Ovary (tissue), 9 donors: ENCODE results near the gene SGK1. TPM values are rescaled to one million over a fixed set of nuclear protein-coding genes. Genes with fewer than 3 reads are reported as not detected.
"Not testable (repeated sequence)": the region's sequence is repeated elsewhere in the genome, so short reads cannot be mapped to it uniquely, and the experiment has no call there.

ENCODE experiments used
- DNase-seq, 5 donors: peaks; one replicate each; pipeline ENCODE4 v3.0.0-alpha.2; 2019 to 2020
- H3K27ac ChIP-seq, 2 donors: fragments of 200-600 bp; one replicate each; pipeline versions ENCODE4 v1.5.1 to v1.8.0; 2019 to 2022
- H3K27me3 ChIP-seq: fragments of 200-600 bp; one replicate; pipeline ENCODE4 v1.8.0; 2022
- H3K36me3 ChIP-seq: fragments of 200-600 bp; sonication (generic); one replicate; pipeline ENCODE4 v1.5.1; 2019
- H3K4me1 ChIP-seq: one replicate; pipeline ENCODE4 v1.8.1; 2013; ENCODE audit warnings: mild to moderate bottlenecking, moderate library complexity; ENCODE audit not compliant: insufficient read depth
- H3K4me3 ChIP-seq: fragments of 200-600 bp; sonication (generic); one replicate; pipeline ENCODE4 v1.5.1; 2017
- H3K9me3 ChIP-seq, 2 donors: fragments of 200-600 bp in 1 of 2; sonication (generic) in 1 of 2; one replicate each; pipeline versions ENCODE4 v1.5.1 to v1.8.1; 2013 to 2019; ENCODE audit warnings: mild to moderate bottlenecking in 1 of 2, moderate library complexity in 1 of 2
- EP300 ChIP-seq: sonication (generic); formaldehyde crosslinking; IDR thresholded peaks from one replicate; pipeline ENCODE4 v1.6.1; 2017; ENCODE audit warnings: antibody characterized with exemption
- POLR2A ChIP-seq: fragments of 450-650 bp; IDR thresholded peaks from one replicate; pipeline ENCODE4 v1.6.1; 2017; ENCODE audit warnings: antibody characterized with exemption, mild to moderate bottlenecking, moderate library complexity
- WGBS, 3 donors: extraction: QIAGEN DNeasy Blood & Tissue Kit in 1 of 3; methylation state at CpG; one replicate each; pipeline versions ENCODE4 v1.1.5 to v1.1.7; 2013 to 2017; 5-methylcytosine and 5-hydroxymethylcytosine counted together
- intact Hi-C, 4 donors: fragments of 100-400 bp; cut with DNase I; formaldehyde crosslinking; loops; one replicate each; pipeline versions ENCODE4 v1.11.0 to v1.15.1; 2022 to 2023
- polyA plus RNA-seq, 2 donors: library from polyadenylated mRNA; stranded (reverse); fragments of 200-250 nt in 1 of 2; fragments of 350-450 nt in 1 of 2; fragmentation: Illumina TruSeq in 1 of 2; extraction: RNeasy Lipid Tissue Mini Kit (QIAGEN cat#74804) in 1 of 2; gene quantifications; one replicate each; pipeline ENCODE4 v1.2.3, GENCODE V29; 2013 to 2014
- total RNA-seq, 7 donors: library from RNA; depleted of rRNA in 2 of 7; stranded (reverse); fragments of >200 nt in 2 of 7; fragmentation: NEBNext Ultra II Directional in 3 of 7; extraction: Animal tissue kit (Norgen Biotek cat#: 25700) in 3 of 7; gene quantifications; one replicate each; pipeline versions ENCODE4 v1.1.0 to v1.2.4, GENCODE V29; 2016 to 2023
- TF ChIP-seq, protein P1 (sequence below), 3 donors: fragments of 450-650 bp in 2 of 3; fragments of 200-600 bp in 1 of 3; IDR thresholded peaks; one replicate each; pipeline versions ENCODE4 v1.5.1 to v1.8.0; 2016 to 2022; ENCODE audit warnings: antibody characterized with exemption in 3 of 3, mild to moderate bottlenecking in 1 of 3
- donor health status: DM: no; HTN: no; CAD: no; lungs with moderate emphysema.
- donor health status: DM: no; HTN: no; CAD: no.
- donor health status: Bipolar disorder and iron deficiency.
- donor health status: DM: yes; HTN: yes; CAD: no.
- donor health status: DM: no; HTN: no; CAD: no.
- donor health status: DM: yes; HTN: yes; CAD: no.

SGK1 gene
- total and polyA plus RNA-seq, 9 donors = 124 to 610 (median 174) TPM

DNA sequence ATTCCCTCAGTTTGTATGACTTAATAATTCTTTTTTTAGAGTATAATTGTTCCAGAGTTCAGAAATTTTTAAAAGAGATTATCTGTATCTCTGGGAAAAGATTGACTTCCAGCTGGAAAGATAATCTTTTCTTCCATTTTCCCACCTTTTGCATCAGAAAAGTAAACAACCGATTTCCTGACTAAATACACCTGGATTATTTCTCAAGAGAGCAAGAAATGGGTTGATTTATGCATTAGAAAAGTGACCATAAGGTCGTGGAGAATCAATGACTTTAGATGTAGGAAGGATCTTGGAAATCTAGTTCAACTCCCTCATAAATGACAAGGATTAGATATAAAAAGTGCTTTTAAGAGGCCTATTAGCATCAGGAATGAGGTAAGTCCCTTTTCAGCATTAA, 79.9 kb downstream of the SGK1 start:
- Histone ChIP-seq H3K27ac (no peak overlapping the region), H3K36me3 (no peaks in the 10 kb centered on the region), H3K4me1 (peaks cover 4% of the 10 kb centered on the region), H3K9me3 (no peaks in the 10 kb centered on the region), H3K27me3 (no peaks in the 10 kb centered on the region), H3K4me3 (no peak overlapping the region)
- no peak for TF ChIP-seq POLR2A
- TF ChIP-seq, protein P1, sequence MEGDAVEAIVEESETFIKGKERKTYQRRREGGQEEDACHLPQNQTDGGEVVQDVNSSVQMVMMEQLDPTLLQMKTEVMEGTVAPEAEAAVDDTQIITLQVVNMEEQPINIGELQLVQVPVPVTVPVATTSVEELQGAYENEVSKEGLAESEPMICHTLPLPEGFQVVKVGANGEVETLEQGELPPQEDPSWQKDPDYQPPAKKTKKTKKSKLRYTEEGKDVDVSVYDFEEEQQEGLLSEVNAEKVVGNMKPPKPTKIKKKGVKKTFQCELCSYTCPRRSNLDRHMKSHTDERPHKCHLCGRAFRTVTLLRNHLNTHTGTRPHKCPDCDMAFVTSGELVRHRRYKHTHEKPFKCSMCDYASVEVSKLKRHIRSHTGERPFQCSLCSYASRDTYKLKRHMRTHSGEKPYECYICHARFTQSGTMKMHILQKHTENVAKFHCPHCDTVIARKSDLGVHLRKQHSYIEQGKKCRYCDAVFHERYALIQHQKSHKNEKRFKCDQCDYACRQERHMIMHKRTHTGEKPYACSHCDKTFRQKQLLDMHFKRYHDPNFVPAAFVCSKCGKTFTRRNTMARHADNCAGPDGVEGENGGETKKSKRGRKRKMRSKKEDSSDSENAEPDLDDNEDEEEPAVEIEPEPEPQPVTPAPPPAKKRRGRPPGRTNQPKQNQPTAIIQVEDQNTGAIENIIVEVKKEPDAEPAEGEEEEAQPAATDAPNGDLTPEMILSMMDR (IDR thresholded peaks at IDR 0.05) = no peak
- TF ChIP-seq EP300 = no peak
- 68 to 78% (median 72%) methylated on average over 2 of the region's 2 CpGs for WGBS, 3 donors
- DNase-seq = no peak
- intact Hi-C loops = loop anchor here in 1 of 4 donors (10.0 kb wide), 1 partner anchor 53 kb away; no protein-coding TSS in a partner anchor

DNA sequence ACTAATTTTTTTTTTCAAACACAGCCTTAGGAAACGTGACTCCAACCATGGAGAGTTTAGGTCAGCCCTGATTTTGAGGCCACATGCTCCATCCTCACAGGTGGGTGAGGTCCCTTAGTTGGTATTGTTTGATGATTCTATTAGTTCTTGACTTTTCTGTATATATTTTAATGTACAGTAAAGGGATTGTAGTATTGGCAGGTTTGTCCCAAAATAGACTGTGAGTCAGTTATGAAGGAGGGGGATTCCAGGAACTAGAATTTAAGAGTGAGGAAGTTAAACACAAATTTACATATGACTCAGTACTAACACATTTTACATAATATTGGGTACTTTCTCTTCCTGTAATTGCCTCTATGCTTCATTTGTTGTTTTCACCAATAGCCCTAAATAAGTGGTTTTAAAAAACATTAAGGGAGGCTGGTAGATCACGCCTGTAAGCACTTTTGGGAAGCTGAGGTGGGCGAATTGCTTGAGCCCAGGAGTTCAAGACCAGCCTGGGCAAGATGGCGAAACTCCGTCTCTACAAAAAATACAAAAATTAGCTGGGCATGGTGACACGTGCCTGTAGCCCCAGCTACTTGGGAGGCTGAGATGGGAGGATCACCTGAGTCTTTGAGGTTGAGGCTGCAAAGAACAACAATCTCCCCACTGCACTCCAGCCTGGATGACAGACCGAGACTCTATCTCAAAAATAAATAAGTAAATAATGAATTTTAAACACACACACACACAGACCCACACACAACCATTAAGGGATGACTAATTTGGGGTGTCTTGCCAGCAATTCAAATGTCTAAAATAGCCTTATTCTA, 81.8 kb downstream of the SGK1 start:
- H3K27ac ChIP-seq = no peak overlapping the region
- no peaks in the 10 kb centered on the region for H3K27me3 ChIP-seq
- TF ChIP-seq, protein P1 (IDR thresholded peaks at IDR 0.05) = no peak
- TF ChIP-seq POLR2A (no peak), EP300 (no peak)
- H3K9me3 ChIP-seq = no peaks in the 10 kb centered on the region
- no peaks in the 10 kb centered on the region for H3K36me3 ChIP-seq
- WGBS, 3 donors = 87 to 92% (median 88%) methylated on average over 7 of the region's 7 CpGs
- DNase-seq = no peak
- intact Hi-C loops = loop anchor here in 1 of 4 donors (10.0 kb wide), 1 partner anchor 51 kb away; no protein-coding TSS in a partner anchor
- peaks cover 4% of the 10 kb centered on the region for H3K4me1 ChIP-seq
- H3K4me3 ChIP-seq = no peak overlapping the region

DNA sequence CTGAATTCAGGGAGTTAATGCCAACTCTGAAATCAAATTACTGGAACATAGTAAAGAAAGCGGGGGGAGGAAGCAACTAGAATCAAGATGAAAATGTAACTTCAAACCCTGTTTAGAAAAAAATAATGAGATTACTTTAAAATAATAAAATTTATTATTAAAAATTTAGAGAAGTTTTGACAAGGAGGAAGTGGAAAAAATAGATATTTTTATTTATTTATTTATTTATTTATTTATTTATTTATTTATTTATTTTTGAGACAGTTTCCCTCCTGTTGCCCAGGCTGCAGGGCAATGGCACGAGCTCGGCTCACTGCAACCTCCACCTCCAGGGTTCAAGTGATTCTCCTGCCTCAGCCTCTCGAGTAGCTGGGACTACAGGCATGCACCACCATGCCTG, 82.6 kb downstream of the SGK1 start:
- intact Hi-C loops = loop anchor here in 1 of 4 donors (10.0 kb wide), 1 partner anchor 51 kb away; no protein-coding TSS in a partner anchor
- H3K4me3 ChIP-seq, H3K9me3 ChIP-seq, DNase-seq, H3K27ac ChIP-seq, H3K27me3 ChIP-seq, H3K36me3 ChIP-seq, H3K4me1 ChIP-seq: not testable (repeated sequence)
- WGBS, 3 donors = 93 to 95% (median 93%) methylated on average over 4 of the region's 4 CpGs

DNA sequence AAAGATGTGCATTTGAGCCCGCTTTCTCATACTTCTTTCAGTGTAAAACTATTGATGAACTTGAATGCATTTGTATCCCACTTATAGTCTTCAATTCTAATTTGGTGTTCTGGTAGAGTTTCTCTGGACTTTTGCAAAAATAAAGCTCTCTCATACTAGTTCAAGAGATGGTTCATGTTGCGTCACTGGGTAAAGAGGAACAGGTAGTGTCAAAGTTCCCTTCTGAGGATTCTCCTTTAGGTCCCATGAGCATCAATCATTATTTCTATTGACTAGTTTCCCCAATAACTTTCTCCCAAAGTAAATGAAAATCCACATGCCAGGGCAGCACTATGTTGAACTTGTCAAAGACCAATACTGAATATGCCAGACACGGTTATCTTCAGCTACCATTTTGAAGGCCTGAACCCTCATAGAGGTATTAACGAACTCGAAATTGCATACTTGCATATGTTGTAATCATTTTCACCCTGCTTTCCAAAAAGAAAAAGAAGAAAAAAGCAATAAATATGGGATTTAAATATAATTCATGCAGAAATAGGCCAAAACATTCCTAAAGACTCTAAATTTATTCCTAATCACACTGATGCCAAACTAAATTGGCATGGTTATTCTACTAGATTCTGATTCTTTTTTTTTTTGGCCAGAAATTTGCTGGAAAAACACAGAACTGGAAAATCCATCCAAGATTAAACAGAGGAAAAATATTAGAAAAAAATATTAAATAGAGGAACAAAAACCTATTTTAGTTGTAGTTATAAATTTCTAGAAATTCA, 84.5 kb downstream of the SGK1 start:
- Histone ChIP-seq H3K9me3 (no peaks in the 10 kb centered on the region), H3K4me3 (no peak overlapping the region), H3K27ac (peak overlapping the region in 1 of 2 donors; percentile 18), H3K27me3 (no peaks in the 10 kb centered on the region), H3K36me3 (no peaks in the 10 kb centered on the region), H3K4me1 (no peaks in the 10 kb centered on the region)
- 65 to 80% (median 70%) methylated on average over 5 of the region's 5 CpGs for WGBS, 3 donors
- intact Hi-C loops = loop anchor here in 1 of 4 donors (10.0 kb wide), 1 partner anchor 49 kb away; no protein-coding TSS in a partner anchor
- TF ChIP-seq POLR2A = no peak
- TF ChIP-seq EP300 = no peak
- TF ChIP-seq, protein P1 (IDR thresholded peaks at IDR 0.05) = no peak
- DNase-seq = no peak
